ENCODE results near the gene ADGRF4. TPM values are rescaled to one million over a fixed set of nuclear protein-coding genes. Genes with fewer than 3 reads are reported as not detected.

The ADGRF4 gene
- total RNA-seq, 2 experiments from 2014 or later, result not detected

DNA sequence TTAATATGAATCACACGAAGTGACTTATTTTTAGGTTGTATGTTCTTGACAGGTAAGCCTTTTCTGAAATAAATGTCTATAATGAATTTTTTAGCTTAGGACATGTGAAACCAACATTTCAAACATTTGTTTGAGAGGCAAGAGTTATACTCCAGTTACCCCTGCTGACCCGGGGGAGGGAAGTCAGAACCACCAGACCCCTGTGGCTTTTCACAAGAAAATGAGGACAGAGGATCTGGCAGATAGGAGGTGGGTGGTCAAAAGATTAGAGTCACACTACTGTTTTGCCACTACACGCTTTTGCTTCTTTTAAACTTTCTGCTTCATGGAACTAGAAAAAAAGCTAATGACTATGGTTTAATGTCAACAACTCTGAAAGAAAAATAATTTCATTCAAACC, 27.5 kb upstream of the ADGRF4 start:
- Mint-ChIP-seq H3K4me3 (no peak overlapping the region), H3K27me3 (ENCODE audit: low read depth) (peaks cover 42% of the 10 kb centered on the region), H3K9me3 (no peaks in the 10 kb centered on the region), H3K4me1 (ENCODE audit: low read depth) (no peaks in the 10 kb centered on the region), H3K36me3 (ENCODE audit: low read depth) (no peaks in the 10 kb centered on the region), H3K27ac (no peak overlapping the region)
- DNase-seq, result no peak
- intact Hi-C loops (cut with micrococcal nuclease), result no loop called here
- CTCF ChIA-PET, result no interaction called here

DNA sequence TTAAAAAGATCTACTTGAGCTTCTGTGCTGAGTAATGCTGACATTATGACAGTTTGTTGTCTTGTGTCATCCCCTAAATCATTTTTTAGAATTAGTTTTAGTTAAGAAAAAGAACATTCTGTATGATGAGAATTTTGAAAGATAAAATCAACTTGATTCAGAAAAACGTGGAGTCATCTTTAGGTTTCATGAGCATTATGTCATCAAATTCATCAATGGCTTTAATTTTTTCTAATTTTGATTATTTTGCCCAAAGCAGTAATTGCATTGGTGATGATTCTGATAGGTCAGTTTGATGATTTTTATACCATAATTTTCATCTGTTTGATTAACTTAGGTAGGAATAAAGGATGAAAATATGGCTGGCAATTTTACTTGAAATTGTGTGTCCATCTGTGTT, 26.6 kb upstream of the ADGRF4 start:
- H3K9me3 Mint-ChIP-seq, result no peaks in the 10 kb centered on the region
- CTCF ChIA-PET, result no interaction called here
- H3K27me3 Mint-ChIP-seq (ENCODE audit: low read depth), result peaks cover 40% of the 10 kb centered on the region
- intact Hi-C loops (cut with micrococcal nuclease), result no loop called here
- H3K36me3 Mint-ChIP-seq (ENCODE audit: low read depth), result no peaks in the 10 kb centered on the region
- no peaks in the 10 kb centered on the region for H3K4me1 Mint-ChIP-seq (ENCODE audit: low read depth)
- H3K4me3 Mint-ChIP-seq, result no peak overlapping the region
- DNase-seq, result no peak
- no peak overlapping the region for H3K27ac Mint-ChIP-seq

DNA sequence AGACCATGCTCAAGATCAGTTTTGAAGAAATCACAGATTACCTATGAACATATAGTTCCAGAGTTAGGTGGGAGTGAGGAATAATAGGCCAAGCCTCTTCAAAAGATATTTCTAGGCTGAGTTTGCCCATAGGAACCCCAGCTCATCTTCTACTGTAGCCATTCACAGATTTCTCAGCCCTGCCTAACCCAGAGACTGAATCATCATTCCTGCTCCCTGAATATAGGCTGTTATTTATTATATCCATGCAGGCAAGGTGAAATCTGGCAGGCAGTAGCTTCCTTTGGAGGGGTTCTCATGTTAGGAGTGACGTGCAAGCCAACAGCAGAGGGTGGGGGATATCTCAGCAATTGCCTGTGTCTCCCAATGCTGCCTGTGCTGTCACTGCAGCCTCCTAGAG, 25.6 kb upstream of the ADGRF4 start:
- Mint-ChIP-seq H3K4me3 (no peak overlapping the region), H3K4me1 (ENCODE audit: low read depth) (no peaks in the 10 kb centered on the region), H3K9me3 (no peaks in the 10 kb centered on the region), H3K27ac (no peak overlapping the region), H3K36me3 (ENCODE audit: low read depth) (no peaks in the 10 kb centered on the region), H3K27me3 (ENCODE audit: low read depth) (peaks cover 42% of the 10 kb centered on the region)
- CTCF ChIA-PET, result no interaction called here
- DNase-seq, result no peak
- intact Hi-C loops (cut with micrococcal nuclease), result no loop called here

DNA sequence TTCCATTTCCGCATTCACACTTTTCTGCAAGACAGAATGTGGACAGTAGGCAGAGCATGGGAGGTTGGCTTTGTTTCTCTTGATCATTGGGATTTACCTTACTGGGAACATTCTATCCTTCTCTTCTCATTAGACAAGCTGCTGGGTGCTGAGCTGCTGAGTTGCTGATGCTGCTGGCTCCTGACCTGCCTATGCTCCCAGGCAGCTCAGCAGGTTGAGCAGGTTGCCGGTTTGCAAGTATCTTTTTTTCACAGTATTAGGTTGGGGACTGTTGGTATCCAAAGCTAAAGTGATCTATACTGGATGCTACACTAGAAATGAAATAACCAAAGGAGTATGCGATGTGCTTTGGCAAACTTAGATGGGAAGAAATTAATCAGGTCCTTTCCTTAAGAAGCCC, 23.7 kb upstream of the ADGRF4 start:
- CTCF ChIA-PET, result interaction anchor here (1.5 kb wide), 1 partner anchor 19 kb away, joined by 3 read pairs; no protein-coding TSS in a partner anchor
- H3K4me1 Mint-ChIP-seq (ENCODE audit: low read depth), result no peaks in the 10 kb centered on the region
- H3K36me3 Mint-ChIP-seq (ENCODE audit: low read depth), result no peaks in the 10 kb centered on the region
- H3K27me3 Mint-ChIP-seq (ENCODE audit: low read depth), result peaks cover 25% of the 10 kb centered on the region
- no peaks in the 10 kb centered on the region for H3K9me3 Mint-ChIP-seq
- intact Hi-C loops (cut with micrococcal nuclease), result no loop called here
- no peak overlapping the region for H3K4me3 Mint-ChIP-seq
- H3K27ac Mint-ChIP-seq, result no peak overlapping the region
- no peak for DNase-seq

DNA sequence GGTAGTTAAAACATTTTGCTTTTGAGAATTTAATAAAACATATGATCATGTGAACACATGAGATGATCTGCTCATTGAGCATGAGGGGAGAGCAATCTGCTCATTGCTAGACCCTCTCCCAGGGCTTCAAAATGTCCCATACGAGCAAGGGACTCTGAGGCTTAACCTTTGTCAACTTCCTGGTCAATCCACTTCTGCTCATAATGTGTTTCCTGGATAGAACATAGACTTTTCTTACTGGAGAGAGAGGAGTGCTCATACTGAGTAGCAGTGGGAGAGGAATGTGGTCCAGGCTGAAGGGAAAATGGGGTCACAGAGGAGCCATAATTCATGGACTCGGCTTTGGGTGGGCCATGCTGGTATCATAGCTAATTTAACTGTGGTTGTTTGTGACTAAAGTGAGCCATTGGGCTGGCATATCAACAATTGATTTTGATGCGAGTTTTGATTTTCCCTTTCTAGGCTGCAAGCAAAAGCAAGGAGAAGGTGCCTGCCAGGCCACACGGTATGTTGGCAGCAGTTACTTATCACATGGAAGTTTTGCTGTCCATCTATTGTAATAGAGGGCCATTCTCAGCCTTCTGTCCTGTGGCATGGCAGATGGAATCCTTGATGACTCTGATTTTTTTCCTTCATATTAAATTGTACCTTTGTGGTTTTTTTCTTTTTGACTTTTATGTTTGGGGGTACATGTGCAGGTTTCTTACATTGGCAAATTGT, 20.8 kb upstream of the ADGRF4 start:
- no peak for DNase-seq
- intact Hi-C loops (cut with micrococcal nuclease), result no loop called here
- no peaks in the 10 kb centered on the region for H3K36me3 Mint-ChIP-seq (ENCODE audit: low read depth)

DNA sequence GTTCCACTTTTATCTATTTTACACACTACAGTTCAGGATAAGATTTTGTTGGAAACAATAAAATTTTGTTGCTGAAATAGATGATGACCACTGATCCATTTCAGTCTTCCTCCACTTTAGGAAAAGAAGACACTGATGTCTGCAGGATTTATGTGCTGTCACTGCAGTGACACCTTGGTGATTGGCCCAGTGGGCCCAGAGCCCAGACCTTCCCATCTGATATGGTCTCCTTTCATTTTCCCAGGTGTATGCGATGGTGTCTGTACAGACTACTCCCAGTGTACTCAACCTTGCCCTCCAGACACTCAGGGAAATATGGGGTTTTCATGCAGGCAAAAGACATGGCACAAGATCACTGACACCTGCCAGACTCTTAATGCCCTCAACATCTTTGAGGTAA, 19.6 kb upstream of the ADGRF4 start:
- Mint-ChIP-seq H3K4me3 (no peak overlapping the region), H3K36me3 (ENCODE audit: low read depth) (no peaks in the 10 kb centered on the region), H3K9me3 (no peaks in the 10 kb centered on the region), H3K27me3 (ENCODE audit: low read depth) (peaks cover 13% of the 10 kb centered on the region), H3K4me1 (ENCODE audit: low read depth) (no peaks in the 10 kb centered on the region), H3K27ac (no peak overlapping the region)
- no peak for DNase-seq
- CTCF ChIA-PET, result no interaction called here
- intact Hi-C loops (cut with micrococcal nuclease), result no loop called here

More for the DNA sequence above, 20.8 kb upstream of the ADGRF4 start:
- CTCF ChIA-PET, result no interaction called here
- Mint-ChIP-seq H3K9me3 (no peaks in the 10 kb centered on the region), H3K4me1 (ENCODE audit: low read depth) (no peaks in the 10 kb centered on the region), H3K4me3 (no peak overlapping the region), H3K27me3 (ENCODE audit: low read depth) (peaks cover 16% of the 10 kb centered on the region), H3K27ac (no peak overlapping the region)

DNA sequence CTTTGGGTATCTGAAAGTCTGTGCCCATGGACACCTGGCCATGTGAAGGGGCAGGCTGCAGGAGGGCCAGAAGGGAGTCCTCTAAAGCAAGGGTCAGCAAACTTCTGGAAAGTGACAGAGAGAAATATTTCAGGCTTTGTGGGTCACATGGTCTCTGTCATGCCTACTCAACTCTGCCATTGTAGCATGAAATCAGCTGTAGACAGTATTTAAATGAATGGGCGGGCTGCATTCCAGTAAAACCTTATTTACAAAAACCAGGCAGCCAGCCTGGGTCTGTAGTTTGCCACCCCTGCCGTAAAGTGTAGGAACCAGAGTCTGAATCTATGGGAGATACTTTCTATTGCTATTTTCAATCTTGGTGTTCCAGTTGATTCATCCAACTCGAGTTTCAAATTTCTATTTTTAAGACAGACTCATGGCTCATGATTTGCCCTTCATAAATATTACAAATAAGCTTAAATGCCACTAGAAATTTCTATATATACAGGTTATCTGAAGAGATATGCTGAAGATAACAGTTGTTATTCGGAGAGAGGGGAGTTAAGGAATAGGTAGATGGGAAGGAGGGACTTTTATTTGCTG, 19.0 kb upstream of the ADGRF4 start:
- intact Hi-C loops (cut with micrococcal nuclease), result no loop called here
- Mint-ChIP-seq H3K9me3 (no peaks in the 10 kb centered on the region), H3K4me3 (no peak overlapping the region), H3K36me3 (ENCODE audit: low read depth) (no peaks in the 10 kb centered on the region), H3K4me1 (ENCODE audit: low read depth) (no peaks in the 10 kb centered on the region), H3K27me3 (ENCODE audit: low read depth) (peaks cover 13% of the 10 kb centered on the region), H3K27ac (no peak overlapping the region)
- CTCF ChIA-PET, result interaction anchor here (0.7 kb wide), 1 partner anchor 713 kb away, joined by 3 read pairs; no protein-coding TSS in a partner anchor
- no peak for DNase-seq

DNA sequence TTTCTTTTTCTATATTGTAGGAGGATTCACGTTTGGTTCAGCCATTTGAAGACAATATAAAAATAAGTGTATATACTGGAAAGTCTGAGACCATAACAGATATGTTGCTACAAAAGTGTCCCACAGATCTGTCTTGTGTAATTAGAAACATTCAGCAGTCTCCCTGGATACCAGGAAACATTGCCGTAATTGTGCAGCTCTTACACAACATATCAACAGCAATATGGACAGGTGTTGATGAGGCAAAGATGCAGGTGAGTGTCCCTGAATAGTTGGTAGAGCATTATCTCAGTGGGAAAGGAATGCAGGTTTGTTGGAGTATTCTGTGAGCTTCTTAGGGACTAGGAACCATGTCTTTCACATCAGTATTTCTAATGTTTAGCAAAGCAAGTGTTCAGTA, 18.3 kb upstream of the ADGRF4 start:
- DNase-seq, result no peak
- CTCF ChIA-PET, result interaction anchor here (0.7 kb wide), 1 partner anchor 713 kb away, joined by 3 read pairs; no protein-coding TSS in a partner anchor
- Mint-ChIP-seq H3K9me3 (no peaks in the 10 kb centered on the region), H3K27ac (no peak overlapping the region), H3K4me3 (no peak overlapping the region), H3K36me3 (ENCODE audit: low read depth) (no peaks in the 10 kb centered on the region), H3K4me1 (ENCODE audit: low read depth) (no peaks in the 10 kb centered on the region), H3K27me3 (ENCODE audit: low read depth) (peaks cover 14% of the 10 kb centered on the region)
- intact Hi-C loops (cut with micrococcal nuclease), result no loop called here

DNA sequence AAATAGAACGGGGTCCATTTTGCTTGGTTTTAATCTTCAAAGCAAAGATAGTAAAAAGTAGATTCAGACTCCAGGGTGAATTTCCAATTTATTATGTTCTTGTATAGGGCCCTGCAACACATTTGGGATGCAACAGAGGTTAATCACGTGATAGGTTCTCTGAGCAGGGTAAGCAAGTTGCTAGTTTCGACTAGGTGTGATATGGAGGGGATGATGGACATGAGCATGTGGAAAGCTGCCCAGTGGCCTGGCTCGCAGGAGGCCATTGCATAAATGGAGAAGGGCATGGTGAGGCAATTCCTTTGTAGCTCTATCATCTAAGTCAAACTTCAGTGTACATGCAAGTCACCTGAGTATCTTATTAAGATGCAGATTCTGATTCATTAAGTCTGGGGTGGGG, 17.7 kb upstream of the ADGRF4 start:
- H3K36me3 Mint-ChIP-seq (ENCODE audit: low read depth), result no peaks in the 10 kb centered on the region
- CTCF ChIA-PET, result no interaction called here
- no peaks in the 10 kb centered on the region for H3K4me1 Mint-ChIP-seq (ENCODE audit: low read depth)
- H3K27me3 Mint-ChIP-seq (ENCODE audit: low read depth), result peaks cover 14% of the 10 kb centered on the region
- no peak overlapping the region for H3K27ac Mint-ChIP-seq
- no peaks in the 10 kb centered on the region for H3K9me3 Mint-ChIP-seq
- DNase-seq, result no peak
- H3K4me3 Mint-ChIP-seq, result no peak overlapping the region
- intact Hi-C loops (cut with micrococcal nuclease), result no loop called here

DNA sequence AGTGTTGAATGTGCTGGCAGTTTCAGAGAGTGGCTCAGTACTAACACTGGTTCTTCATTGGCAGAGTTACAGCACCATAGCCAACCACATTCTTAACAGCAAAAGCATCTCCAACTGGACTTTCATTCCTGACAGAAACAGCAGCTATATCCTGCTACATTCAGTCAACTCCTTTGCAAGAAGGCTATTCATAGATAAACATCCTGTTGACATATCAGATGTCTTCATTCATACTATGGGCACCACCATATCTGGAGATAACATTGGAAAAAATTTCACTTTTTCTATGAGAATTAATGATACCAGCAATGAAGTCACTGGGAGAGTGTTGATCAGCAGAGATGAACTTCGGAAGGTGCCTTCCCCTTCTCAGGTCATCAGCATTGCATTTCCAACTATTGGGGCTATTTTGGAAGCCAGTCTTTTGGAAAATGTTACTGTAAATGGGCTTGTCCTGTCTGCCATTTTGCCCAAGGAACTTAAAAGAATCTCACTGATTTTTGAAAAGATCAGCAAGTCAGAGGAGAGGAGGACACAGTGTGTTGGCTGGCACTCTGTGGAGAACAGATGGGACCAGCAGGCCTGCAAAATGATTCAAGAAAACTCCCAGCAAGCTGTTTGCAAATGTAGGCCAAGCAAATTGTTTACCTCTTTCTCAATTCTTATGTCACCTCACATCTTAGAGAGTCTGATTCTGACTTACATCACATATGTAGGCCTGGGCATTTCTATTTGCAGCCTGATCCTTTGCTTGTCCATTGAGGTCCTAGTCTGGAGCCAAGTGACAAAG, 17.0 kb upstream of the ADGRF4 start:
- Mint-ChIP-seq H3K27ac (no peak overlapping the region), H3K4me3 (no peak overlapping the region), H3K36me3 (ENCODE audit: low read depth) (no peaks in the 10 kb centered on the region), H3K27me3 (ENCODE audit: low read depth) (peaks cover 13% of the 10 kb centered on the region), H3K9me3 (no peaks in the 10 kb centered on the region), H3K4me1 (ENCODE audit: low read depth) (no peaks in the 10 kb centered on the region)
- DNase-seq, result no peak
- intact Hi-C loops (cut with micrococcal nuclease), result no loop called here
- CTCF ChIA-PET, result interaction anchor here (0.5 kb wide), 1 partner anchor 70 kb away, joined by 3 read pairs; no protein-coding TSS in a partner anchor

DNA sequence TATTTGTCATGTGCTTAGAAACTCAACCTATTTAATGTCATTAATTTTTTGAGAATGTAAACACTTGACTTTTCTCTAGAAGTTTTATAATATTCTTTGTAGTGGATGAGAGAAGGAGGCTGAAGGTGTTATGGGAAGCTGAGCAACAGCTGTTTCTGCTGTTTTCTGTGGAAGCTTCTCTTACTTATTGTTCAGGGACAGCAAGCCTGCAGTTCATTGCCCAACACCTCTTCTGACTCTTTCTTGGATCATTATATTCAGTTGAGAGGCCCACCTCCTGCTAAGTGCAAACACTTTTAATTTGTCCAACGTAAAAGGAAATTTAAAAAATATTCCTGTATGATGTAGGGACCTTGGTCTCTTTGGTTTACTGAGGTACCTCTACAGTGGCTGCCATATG, 12.0 kb upstream of the ADGRF4 start:
- CTCF ChIA-PET, result interaction anchor here (0.7 kb wide), 1 partner anchor 18 kb away, joined by 3 read pairs; no protein-coding TSS in a partner anchor
- Mint-ChIP-seq H3K4me3 (no peak overlapping the region), H3K9me3 (no peaks in the 10 kb centered on the region), H3K27me3 (ENCODE audit: low read depth) (peaks cover 5% of the 10 kb centered on the region), H3K4me1 (ENCODE audit: low read depth) (no peaks in the 10 kb centered on the region), H3K36me3 (ENCODE audit: low read depth) (no peaks in the 10 kb centered on the region), H3K27ac (no peak overlapping the region)
- intact Hi-C loops (cut with micrococcal nuclease), result no loop called here
- no peak for DNase-seq

DNA sequence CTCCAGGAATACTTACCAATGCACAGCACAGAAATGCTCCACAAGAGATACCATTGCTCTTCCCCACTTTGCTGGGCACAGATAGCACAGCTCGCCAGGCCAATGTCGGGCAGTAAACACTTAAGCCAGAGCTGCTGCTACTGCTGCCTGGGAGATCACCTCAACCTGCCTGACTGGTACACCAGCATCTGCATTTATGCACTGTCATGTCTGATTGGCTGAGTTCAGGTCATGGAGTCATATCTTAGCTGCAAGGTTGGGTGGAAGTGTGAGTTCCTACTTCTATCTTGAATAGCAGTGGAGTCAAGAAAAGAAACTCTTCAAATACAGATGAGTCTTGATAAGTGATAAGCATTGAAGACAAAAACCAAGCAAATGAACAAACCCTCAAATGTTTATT, 10.9 kb upstream of the ADGRF4 start:
- Mint-ChIP-seq H3K4me3 (no peak overlapping the region), H3K27me3 (ENCODE audit: low read depth) (peaks cover 5% of the 10 kb centered on the region), H3K4me1 (ENCODE audit: low read depth) (no peaks in the 10 kb centered on the region), H3K27ac (no peak overlapping the region), H3K9me3 (no peaks in the 10 kb centered on the region), H3K36me3 (ENCODE audit: low read depth) (no peaks in the 10 kb centered on the region)
- no peak for DNase-seq
- intact Hi-C loops (cut with micrococcal nuclease), result no loop called here
- CTCF ChIA-PET, result interaction anchor here (0.5 kb wide), 1 partner anchor 1846 kb away, joined by 3 read pairs; no protein-coding TSS in a partner anchor
